HL-60 (cell line): Measurements from ENCODE around the gene MRPL49.

Experiments
- DNase-seq, 2 experiments: peaks; one replicate each; pipeline ENCODE4 v3.0.0-alpha.2; 2010 to 2020; ENCODE audit warnings: low read depth in 1 of 2, low spot score in 1 of 2
- H3K27ac ChIP-seq: fragments of 250-450 bp; sonication (Bioruptor Pico); replicated peaks from 2 replicates; pipeline ENCODE4 v1.5.1; 2020; ENCODE audit warnings: mild to moderate bottlenecking, moderate library complexity
- H3K27me3 ChIP-seq: fragments of 250-450 bp; sonication (Bioruptor Pico); 2 replicates; pipeline ENCODE4 v1.5.1; 2021; ENCODE audit warnings: mild to moderate bottlenecking, moderate library complexity; ENCODE audit not compliant: insufficient read depth, poor library complexity, severe bottlenecking
- H3K4me3 ChIP-seq: replicated peaks from 2 replicates; pipeline ENCODE4 v1.5.1; 2011; ENCODE audit warnings: mild to moderate bottlenecking, control low read depth, low read length; ENCODE audit not compliant: insufficient read depth
- CTCF ChIP-seq: IDR thresholded peaks from one replicate; pipeline ENCODE4 v1.5.1; 2011; ENCODE audit warnings: low read length, control low read depth, inconsistent platforms; ENCODE audit not compliant: insufficient read depth
- GABPA ChIP-seq: IDR thresholded peaks from 2 replicates; pipeline ENCODE4 v1.6.1; 2012; ENCODE audit warnings: low read depth
- POLR2AphosphoS5 ChIP-seq: IDR thresholded peaks from 2 replicates; pipeline ENCODE4 v1.6.1; 2012; ENCODE audit warnings: low read depth
- REST ChIP-seq: IDR thresholded peaks from 2 replicates; pipeline ENCODE4 v1.6.1; 2012; ENCODE audit warnings: low read depth; ENCODE audit not compliant: insufficient replicate concordance
- SPI1 ChIP-seq: IDR thresholded peaks from 2 replicates; pipeline ENCODE4 v1.6.1; 2012; ENCODE audit warnings: low read depth, mild to moderate bottlenecking, borderline replicate concordance

The MRPL49 gene

GRCh38 chr11:65126624-65127274 lies 4.6 kb downstream of the MRPL49 start:
- Histone ChIP-seq H3K27me3 (no peaks in the 10 kb centered on the region), H3K4me3 (no peak overlapping the region), H3K27ac (no peak overlapping the region)
- TF ChIP-seq SPI1 (no peak), POLR2AphosphoS5 (peak; percentile 73; the same call in 1 of the 2 replicates)
- DNase-seq: no peak

GRCh38 chr11:65127473-65128181 lies 5.5 kb downstream of the MRPL49 start:
- H3K4me3 ChIP-seq: no peak overlapping the region
- no peaks in the 10 kb centered on the region for H3K27me3 ChIP-seq
- TF ChIP-seq SPI1 (no peak), REST (no peak), POLR2AphosphoS5 (no peak; the same call in 1 of the 2 replicates), CTCF (no peak), GABPA (no peak)
- no peak overlapping the region for H3K27ac ChIP-seq
- no peak for DNase-seq

GRCh38 chr11:65128182-65129145 lies 6.3 kb downstream of the MRPL49 start:
- no peak for DNase-seq
- Histone ChIP-seq H3K4me3 (no peak overlapping the region), H3K27ac (no peak overlapping the region), H3K27me3 (no peaks in the 10 kb centered on the region)
- no peak for TF ChIP-seq REST
- TF ChIP-seq CTCF: no peak
- TF ChIP-seq POLR2AphosphoS5: no peak; the same call in none of the 2 replicates
- TF ChIP-seq SPI1: no peak
- TF ChIP-seq GABPA: no peak
